Suprapubic skin (tissue), 4 donors: ENCODE measurements around the gene MED8. TPM values are rescaled to one million over a fixed set of nuclear protein-coding genes. Genes with fewer than 3 reads are reported as not detected.

Experiments used
- DNase-seq, 2 donors: peaks; one replicate each; pipeline ENCODE4 v3.0.0-alpha.2; 2019; ENCODE audit warnings: low spot score in 2 of 2
- H3K27ac ChIP-seq: fragments of 200-600 bp; sonication (generic); one replicate; pipeline ENCODE4 v1.5.1; 2019
- H3K27me3 ChIP-seq: fragments of 200-600 bp; sonication (generic); one replicate; pipeline ENCODE4 v1.5.1; 2019
- H3K36me3 ChIP-seq: fragments of 200-600 bp; sonication (generic); one replicate; pipeline ENCODE4 v1.5.1; 2019
- H3K4me1 ChIP-seq: fragments of 200-600 bp; sonication (generic); one replicate; pipeline ENCODE4 v1.5.1; 2019
- H3K4me3 ChIP-seq: fragments of 200-600 bp; sonication (generic); one replicate; pipeline ENCODE4 v1.5.1; 2019; ENCODE audit warnings: mild to moderate bottlenecking
- H3K9me3 ChIP-seq: fragments of 200-600 bp; sonication (generic); one replicate; pipeline ENCODE4 v1.5.1; 2019
- CTCF ChIP-seq, 2 donors: fragments of 200-600 bp in 1 of 2; fragments of 450-650 bp in 1 of 2; sonication (generic) in 1 of 2; IDR thresholded peaks; one replicate each; pipeline ENCODE4 v1.5.1; 2016 to 2019; ENCODE audit warnings: antibody characterized with exemption in 2 of 2, mild to moderate bottlenecking in 1 of 2, moderate library complexity in 1 of 2
- EP300 ChIP-seq: sonication (generic); formaldehyde crosslinking; IDR thresholded peaks from one replicate; pipeline ENCODE4 v1.6.1; 2017; ENCODE audit warnings: antibody characterized with exemption
- POLR2A ChIP-seq, 2 donors: fragments of 450-650 bp; IDR thresholded peaks; one replicate each; pipeline ENCODE4 v1.6.1; 2017; ENCODE audit warnings: antibody characterized with exemption in 2 of 2, mild to moderate bottlenecking in 2 of 2, moderate library complexity in 2 of 2
- POLR2AphosphoS5 ChIP-seq, 3 donors: sonication (generic); formaldehyde crosslinking; IDR thresholded peaks; one replicate each; pipeline ENCODE4 v1.6.1; 2017; ENCODE audit warnings: antibody characterized with exemption in 3 of 3
- WGBS: methylation state at CpG from one replicate; pipeline ENCODE4 v1.1.5; 2018; 5-methylcytosine and 5-hydroxymethylcytosine counted together
- total RNA-seq, 4 donors: library from RNA; depleted of rRNA; stranded (reverse); fragments of >200 nt; gene quantifications; one replicate each; pipeline ENCODE4 v1.1.0, GENCODE V29; 2016

The MED8 gene
- total RNA-seq, 4 donors from 2014 or later = 26.8 to 43.2 (median 40.3) TPM

- no peak overlapping the region for H3K27ac ChIP-seq
- no peak overlapping the region for H3K4me3 ChIP-seq
- H3K36me3 ChIP-seq = peaks cover 82% of the 10 kb centered on the region
- H3K9me3 ChIP-seq = no peaks in the 10 kb centered on the region
- peak in 1 of 2 donors; percentile 37 for DNase-seq
- WGBS = 95% methylated on average over 5 of the region's 5 CpGs
- no peaks in the 10 kb centered on the region for H3K27me3 ChIP-seq
- TF ChIP-seq CTCF (IDR thresholded peaks at IDR 0.05) (no peak), EP300 (no peak), POLR2A (IDR thresholded peaks at IDR 0.05) (no peak), POLR2AphosphoS5 (IDR thresholded peaks at IDR 0.05) (no peak)
- peaks cover 10% of the 10 kb centered on the region for H3K4me1 ChIP-seq
These were observed 43.3 kb upstream of the MED8 start for GRCh38 chr1:43432907-43433306.

DNA sequence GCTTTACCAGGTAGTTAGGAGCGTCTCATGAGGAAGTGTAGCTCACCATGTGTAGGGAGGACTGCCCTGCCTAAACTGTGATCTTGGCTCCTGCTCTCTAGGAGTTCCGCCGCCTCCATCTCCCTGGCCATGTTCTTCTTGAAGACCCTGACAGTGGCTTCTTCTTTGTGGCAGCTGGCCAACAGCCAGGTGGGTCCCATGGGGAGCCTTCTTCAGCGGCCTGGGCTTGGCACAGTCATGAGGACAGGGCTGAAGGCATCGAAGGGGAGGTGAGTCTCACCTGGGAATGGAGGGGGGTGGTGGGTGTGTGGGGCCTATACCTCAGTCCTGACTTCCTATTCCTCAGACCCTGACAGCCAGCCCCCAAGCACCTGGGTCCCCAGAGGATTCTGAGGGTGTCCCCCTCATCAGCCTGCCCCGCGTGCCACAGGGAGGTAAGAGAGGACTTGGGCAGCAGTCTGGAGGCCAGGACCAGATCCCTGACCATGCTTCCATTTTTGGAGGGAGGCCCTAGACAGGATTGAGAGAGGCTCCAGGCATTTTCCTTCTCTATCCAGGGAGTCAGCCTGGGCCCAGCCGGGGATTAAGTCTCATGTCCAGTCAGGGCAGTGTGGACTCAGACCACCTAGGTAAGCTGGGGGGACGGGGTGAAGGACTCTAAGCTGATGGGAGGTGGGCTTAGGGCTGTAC, 42.7 kb upstream of the MED8 start:
- Histone ChIP-seq H3K9me3 (no peaks in the 10 kb centered on the region), H3K27ac (no peak overlapping the region), H3K27me3 (no peaks in the 10 kb centered on the region), H3K4me3 (no peak overlapping the region), H3K36me3 (peaks cover 82% of the 10 kb centered on the region), H3K4me1 (peaks cover 10% of the 10 kb centered on the region)
- peak; percentile 57 to 69 for DNase-seq
- 100% methylated on average over 2 of the region's 9 CpGs for WGBS
- no peak for TF ChIP-seq CTCF (IDR thresholded peaks at IDR 0.05)
- TF ChIP-seq POLR2AphosphoS5 (IDR thresholded peaks at IDR 0.05) = no peak
- no peak for TF ChIP-seq EP300
- TF ChIP-seq POLR2A (IDR thresholded peaks at IDR 0.05) = no peak

GRCh38 chr1:43431676-43432075, 42.1 kb upstream of the MED8 start:
- Histone ChIP-seq H3K9me3 (no peaks in the 10 kb centered on the region), H3K4me3 (no peak overlapping the region), H3K27me3 (no peaks in the 10 kb centered on the region), H3K27ac (no peak overlapping the region), H3K36me3 (peaks cover 85% of the 10 kb centered on the region), H3K4me1 (peaks cover 7% of the 10 kb centered on the region)
- no peak for TF ChIP-seq EP300
- TF ChIP-seq POLR2A (IDR thresholded peaks at IDR 0.05) = no peak
- 99% methylated on average over 9 of the region's 9 CpGs for WGBS
- peak; percentile 49 to 59 for DNase-seq

- no peak for DNase-seq
- 94% methylated on average over 2 of the region's 5 CpGs for WGBS
- H3K9me3 ChIP-seq = no peaks in the 10 kb centered on the region
- H3K27me3 ChIP-seq = no peaks in the 10 kb centered on the region
- H3K4me3 ChIP-seq = no peak overlapping the region
- TF ChIP-seq POLR2A (IDR thresholded peaks at IDR 0.05) (no peak), POLR2AphosphoS5 (IDR thresholded peaks at IDR 0.05) (no peak), CTCF (IDR thresholded peaks at IDR 0.05) (no peak), EP300 (no peak)
- H3K4me1 ChIP-seq = peaks cover 7% of the 10 kb centered on the region
- H3K27ac ChIP-seq = no peak overlapping the region
- peaks cover 93% of the 10 kb centered on the region for H3K36me3 ChIP-seq
These were observed 41.2 kb upstream of the MED8 start for GRCh38 chr1:43430831-43431230.

DNA sequence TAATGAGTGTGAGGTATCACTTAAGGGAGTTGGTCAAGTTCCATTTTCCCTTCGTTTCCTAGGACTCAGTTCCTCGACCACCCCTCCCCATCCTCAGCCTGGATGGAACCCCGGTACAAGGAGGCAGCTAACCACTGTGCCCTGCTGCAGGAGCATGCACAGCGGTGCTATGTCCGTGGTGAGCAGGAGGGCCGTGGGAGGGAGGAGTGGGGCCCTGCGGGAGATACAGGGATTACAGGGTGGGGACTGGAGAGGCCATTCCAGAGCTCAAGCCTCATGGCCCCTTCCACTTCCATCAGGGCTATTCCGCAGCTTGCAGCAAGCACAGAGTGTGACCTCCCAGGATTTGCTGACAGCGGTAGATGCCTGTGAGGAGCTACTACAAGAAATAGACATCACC, 38.3 kb upstream of the MED8 start:
- peaks cover 96% of the 10 kb centered on the region for H3K36me3 ChIP-seq
- 92% methylated on average over 7 of the region's 9 CpGs for WGBS
- DNase-seq = no peak
- no peak overlapping the region for H3K4me3 ChIP-seq
- H3K27ac ChIP-seq = no peak overlapping the region
- no peaks in the 10 kb centered on the region for H3K9me3 ChIP-seq
- H3K27me3 ChIP-seq = no peaks in the 10 kb centered on the region
- TF ChIP-seq POLR2AphosphoS5 (IDR thresholded peaks at IDR 0.05) = no peak
- no peak for TF ChIP-seq EP300
- TF ChIP-seq POLR2A (IDR thresholded peaks at IDR 0.05) = no peak
- no peak for TF ChIP-seq CTCF (IDR thresholded peaks at IDR 0.05)
- H3K4me1 ChIP-seq = no peaks in the 10 kb centered on the region
